CD4-positive, alpha-beta T cell (primary cell): Measurements from ENCODE around the gene NOB1. TPM values are rescaled to one million over a fixed set of nuclear protein-coding genes. Genes with fewer than 3 reads are reported as not detected.

ENCODE experiments used
- ATAC-seq: fragments of 200-7000 bp; cut with Tn5 transposase; one replicate; pipeline ENCODE4 v1.10.0; 2022; ENCODE audit warnings: mild to moderate bottlenecking; ENCODE audit not compliant: poor library complexity
- CTCF ChIA-PET: fragments of 350-600 bp; sonication (Branson Sonifier 250); formaldehyde crosslinking; loops from one replicate; lab custom pipeline; 2021; ENCODE audit warnings: antibody characterized with exemption, inconsistent platforms; lab: Charles Lee
- POLR2A ChIA-PET: fragments of 350-600 bp; sonication (Branson Sonifier 250); formaldehyde crosslinking; loops from one replicate; lab custom pipeline; 2021; ENCODE audit warnings: antibody characterized with exemption, inconsistent platforms; lab: Charles Lee
- DNase-seq, 14 experiments: peaks; one replicate each; pipeline ENCODE4 v3.0.0-alpha.2; 2013 to 2020; ENCODE audit warnings: mixed read lengths in 2 of 14
- H3K27ac ChIP-seq, 2 donors: one replicate each; pipeline versions ENCODE4 v1.5.1 to v1.7.0; 2013; ENCODE audit warnings: low read length in 2 of 2, low read depth in 1 of 2, mild to moderate bottlenecking in 1 of 2
- H3K27me3 ChIP-seq, 2 experiments: 1 replicate in 1 of 2; 2 replicates in 1 of 2; pipeline versions ENCODE4 v1.6.1 to v1.7.0; 2013; ENCODE audit warnings: low read length in 2 of 2, control low read depth in 1 of 2, mild to moderate bottlenecking in 1 of 2, moderate library complexity in 1 of 2; ENCODE audit not compliant: insufficient read depth in 2 of 2, control insufficient read depth in 1 of 2
- H3K36me3 ChIP-seq: one replicate; pipeline ENCODE4 v1.6.1; 2013; ENCODE audit warnings: low read length, control low read depth; ENCODE audit not compliant: insufficient read depth
- H3K4me1 ChIP-seq: one replicate; pipeline ENCODE4 v1.6.1; 2013; ENCODE audit warnings: low read length, control low read depth; ENCODE audit not compliant: insufficient read depth
- H3K4me3 ChIP-seq: one replicate; pipeline ENCODE4 v1.5.1; 2013; ENCODE audit warnings: mild to moderate bottlenecking, low read length, moderate library complexity
- H3K9me3 ChIP-seq, 2 experiments: 1 replicate in 1 of 2; 2 replicates in 1 of 2; pipeline versions ENCODE4 v1.6.1 to v1.7.0; 2013; ENCODE audit warnings: low read length in 2 of 2, mild to moderate bottlenecking in 2 of 2, control low read depth in 1 of 2, moderate library complexity in 1 of 2; ENCODE audit not compliant: control insufficient read depth in 1 of 2, insufficient read depth in 1 of 2
- H3K27ac Mint-ChIP-seq: one replicate; pipeline ENCODE4 v1.8.0; 2020; ENCODE audit warnings: mixed read lengths
- H3K27me3 Mint-ChIP-seq: one replicate; pipeline ENCODE4 v1.8.0; 2021; ENCODE audit warnings: mixed read lengths
- H3K36me3 Mint-ChIP-seq: one replicate; pipeline ENCODE4 v1.8.0; 2021; ENCODE audit warnings: low read depth, mixed read lengths
- H3K4me1 Mint-ChIP-seq: one replicate; pipeline ENCODE4 v1.8.0; 2021; ENCODE audit warnings: low read depth, mixed read lengths
- H3K4me3 Mint-ChIP-seq: one replicate; pipeline ENCODE4 v1.8.0; 2020; ENCODE audit warnings: mild to moderate bottlenecking, mixed read lengths
- H3K9me3 Mint-ChIP-seq: one replicate; pipeline ENCODE4 v1.8.0; 2020; ENCODE audit warnings: mixed read lengths
- CTCF ChIP-seq: fragments of 200-600 bp; IDR thresholded peaks from one replicate; pipeline ENCODE4 v1.8.0; 2022; ENCODE audit warnings: antibody characterized with exemption, mild to moderate bottlenecking
- intact Hi-C, 2 experiments: fragments of 100-400 bp; cut with DNase I in 1 of 2; cut with micrococcal nuclease in 1 of 2; formaldehyde crosslinking; loops; one replicate each; pipeline versions ENCODE4 v1.15.1 to v1.9.0; 2023 to 2025; cut with DNase I, micrococcal nuclease
- total RNA-seq, 174 experiments: library from RNA in 2 of 174; stranded (reverse) in 2 of 174; gene quantifications; one replicate each; pipeline ENCODE4 v1.2.3 and lab custom pipeline; 2021 to 2026

The NOB1 gene
- total RNA-seq, 2 experiments from 2014 or later: 31.0 to 33.9 TPM

DNA sequence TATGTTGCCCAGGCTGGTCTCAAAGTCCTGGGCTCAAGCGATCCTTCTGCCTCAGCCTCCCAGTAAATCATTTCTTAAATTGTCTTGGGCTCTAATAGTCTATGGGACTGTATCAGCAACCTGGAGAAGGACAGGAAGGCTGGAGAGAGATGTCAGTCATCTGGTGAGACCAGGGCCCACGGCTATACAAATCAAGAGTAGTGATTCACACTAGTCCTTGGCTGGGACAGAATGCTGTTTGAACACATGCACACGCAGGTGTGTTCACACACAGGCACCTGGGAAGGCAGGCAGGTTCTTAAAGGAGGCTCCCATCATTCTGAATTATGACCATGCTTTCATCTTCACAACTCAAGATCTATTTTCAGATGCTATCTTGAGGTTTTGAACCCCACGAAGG, 42.4 kb downstream of the NOB1 start:
- no peaks in the 10 kb centered on the region for H3K27me3 Mint-ChIP-seq
- DNase-seq: no peak
- TF ChIP-seq CTCF: no peak
- no peaks in the 10 kb centered on the region for H3K9me3 Mint-ChIP-seq
- ChIA-PET POLR2A (no interaction called here), CTCF (no interaction called here)
- H3K36me3 Mint-ChIP-seq: no peaks in the 10 kb centered on the region
- H3K4me3 Mint-ChIP-seq: no peak overlapping the region
- ATAC-seq: no peak
- H3K4me3 ChIP-seq: no peak overlapping the region
- H3K4me1 ChIP-seq: no peaks in the 10 kb centered on the region
- intact Hi-C loops: no loop called here
- no peak overlapping the region for H3K27ac ChIP-seq
- no peaks in the 10 kb centered on the region for H3K9me3 ChIP-seq
- H3K36me3 ChIP-seq: no peaks in the 10 kb centered on the region
- peaks cover 4% of the 10 kb centered on the region for H3K4me1 Mint-ChIP-seq
- H3K27me3 ChIP-seq: no peaks in the 10 kb centered on the region
- H3K27ac Mint-ChIP-seq: no peak overlapping the region

GRCh38 chr16:69711115-69711740, 43.5 kb downstream of the NOB1 start:
- no peaks in the 10 kb centered on the region for H3K36me3 Mint-ChIP-seq
- intact Hi-C loops: no loop called here
- no peak for ATAC-seq
- Histone ChIP-seq H3K4me3 (no peak overlapping the region), H3K27ac (no peak overlapping the region), H3K4me1 (no peaks in the 10 kb centered on the region), H3K9me3 (no peaks in the 10 kb centered on the region), H3K36me3 (no peaks in the 10 kb centered on the region), H3K27me3 (no peaks in the 10 kb centered on the region)
- no peaks in the 10 kb centered on the region for H3K9me3 Mint-ChIP-seq
- H3K27me3 Mint-ChIP-seq: no peaks in the 10 kb centered on the region
- TF ChIP-seq CTCF: no peak
- no peak for DNase-seq
- H3K27ac Mint-ChIP-seq: no peak overlapping the region
- ChIA-PET POLR2A (interaction anchor here (3.8 kb wide), 1 partner anchor 43 kb away, joined by 22 read pairs; the partner anchor contains the start of gene NOB1), CTCF (interaction anchor here (3.8 kb wide), 1 partner anchor 44 kb away, joined by 19 read pairs; the partner anchor contains the start of gene NOB1)
- H3K4me1 Mint-ChIP-seq: peaks cover 4% of the 10 kb centered on the region
- H3K4me3 Mint-ChIP-seq: no peak overlapping the region

GRCh38 chr16:69709456-69710084, 45.2 kb downstream of the NOB1 start:
- no peaks in the 10 kb centered on the region for H3K27me3 Mint-ChIP-seq
- ATAC-seq: peak; percentile 41
- Histone ChIP-seq H3K4me3 (no peak overlapping the region), H3K27ac (no peak overlapping the region), H3K36me3 (no peaks in the 10 kb centered on the region), H3K9me3 (no peaks in the 10 kb centered on the region), H3K4me1 (no peaks in the 10 kb centered on the region), H3K27me3 (no peaks in the 10 kb centered on the region)
- peak; percentile 76 for TF ChIP-seq CTCF
- H3K9me3 Mint-ChIP-seq: no peaks in the 10 kb centered on the region
- intact Hi-C loops: loop anchor here (1.0 to 2.0 kb wide), 3 partner anchors 45 to 221 kb away; partner anchors contain the start of gene NOB1 (in 1 of the 2)
- ChIA-PET POLR2A (interaction anchor here (3.8 kb wide), 1 partner anchor 45 kb away, joined by 22 read pairs; the partner anchor contains the start of gene NOB1), CTCF (interaction anchor here (0.6 to 3.8 kb wide), 3 partner anchors 16 to 357 kb away, joined by 3 to 19 read pairs (median 3); partner anchors contain the start of genes NOB1 and NQO1)
- H3K36me3 Mint-ChIP-seq: no peaks in the 10 kb centered on the region
- DNase-seq: peak in 4 of 14 experiments; percentile 5 to 78 (median 76)
- H3K4me1 Mint-ChIP-seq: peaks cover 4% of the 10 kb centered on the region
- peak overlapping the region; percentile 10 for H3K27ac Mint-ChIP-seq
- H3K4me3 Mint-ChIP-seq: no peak overlapping the region
